GM23338 (cell line): ENCODE measurements around the gene CPD. TPM values are rescaled to one million over a fixed set of nuclear protein-coding genes. Genes with fewer than 3 reads are reported as not detected.

ENCODE experiments used
- ATAC-seq: fragments of 200-7000 bp; cut with Tn5 transposase; 3 replicates; pipeline ENCODE4 v1.9.1; 2020
- DNase-seq: peaks from one replicate; pipeline ENCODE4 v3.0.0-alpha.2; 2015; ENCODE audit warnings: low spot score
- H2AFZ ChIP-seq: fragments of 200-600 bp; sonication (generic); 2 replicates; pipeline ENCODE4 v1.8.0; 2016; ENCODE audit warnings: antibody characterized with exemption, mild to moderate bottlenecking, moderate library complexity
- H3F3A ChIP-seq: fragments of 200-600 bp; sonication (generic); replicated peaks from 2 replicates; pipeline ENCODE4 v1.8.0; 2017; ENCODE audit warnings: antibody characterized with exemption, mixed run types, low read depth
- H3K27ac ChIP-seq: fragments of 200-600 bp; sonication (generic); 2 replicates; pipeline ENCODE4 v1.6.1; 2016; ENCODE audit warnings: low read depth
- H3K27me3 ChIP-seq: fragments of 200-600 bp; sonication (generic); 2 replicates; pipeline ENCODE4 v1.8.0; 2016; ENCODE audit warnings: mild to moderate bottlenecking, mixed run types, moderate library complexity; ENCODE audit not compliant: insufficient read depth
- H3K36me3 ChIP-seq: fragments of 200-600 bp; sonication (generic); 2 replicates; pipeline ENCODE4 v1.8.0; 2016; ENCODE audit warnings: mild to moderate bottlenecking; ENCODE audit not compliant: insufficient read depth
- H3K4me1 ChIP-seq: fragments of 200-600 bp; sonication (generic); 2 replicates; pipeline ENCODE4 v1.8.0; 2016; ENCODE audit warnings: mild to moderate bottlenecking, moderate library complexity; ENCODE audit not compliant: insufficient read depth
- H3K4me2 ChIP-seq: fragments of 200-600 bp; sonication (generic); 2 replicates; pipeline ENCODE4 v1.7.1; 2017; ENCODE audit warnings: mixed run types
- H3K4me3 ChIP-seq: fragments of 200-600 bp; sonication (generic); 2 replicates; pipeline ENCODE4 v1.6.1; 2016; ENCODE audit warnings: mixed run types
- H3K79me2 ChIP-seq: fragments of 200-600 bp; sonication (generic); replicated peaks from 2 replicates; pipeline ENCODE4 v1.8.0; 2017; ENCODE audit warnings: mild to moderate bottlenecking; ENCODE audit not compliant: insufficient read depth
- H3K9me2 ChIP-seq: fragments of 200-600 bp; sonication (generic); 2 replicates; pipeline ENCODE4 v1.8.0; 2017; ENCODE audit not compliant: insufficient read depth
- H4K20me1 ChIP-seq: fragments of 200-600 bp; sonication (generic); replicated peaks from 2 replicates; pipeline ENCODE4 v1.8.0; 2017; ENCODE audit warnings: mild to moderate bottlenecking; ENCODE audit not compliant: insufficient read depth
- H3K27ac Mint-ChIP-seq: 2 replicates; pipeline ENCODE4 v1.8.0; 2020; ENCODE audit warnings: inconsistent platforms, mild to moderate bottlenecking, moderate library complexity, mixed read lengths
- H3K27me3 Mint-ChIP-seq: 3 replicates; pipeline ENCODE4 v1.8.0; 2022; ENCODE audit warnings: low read depth, mild to moderate bottlenecking, moderate library complexity, mixed read lengths, inconsistent platforms; ENCODE audit not compliant: insufficient read depth, poor library complexity
- H3K36me3 Mint-ChIP-seq: 3 replicates; pipeline ENCODE4 v1.8.0; 2021; ENCODE audit warnings: low read depth, mild to moderate bottlenecking, inconsistent platforms, moderate library complexity, mixed read lengths
- H3K4me1 Mint-ChIP-seq: 3 replicates; pipeline ENCODE4 v1.8.0; 2020; ENCODE audit warnings: mild to moderate bottlenecking, inconsistent platforms, mixed read lengths
- H3K4me3 Mint-ChIP-seq: 3 replicates; pipeline ENCODE4 v1.8.0; 2021; ENCODE audit warnings: moderate library complexity, mild to moderate bottlenecking, inconsistent platforms, mixed read lengths
- H3K9me3 Mint-ChIP-seq: 3 replicates; pipeline ENCODE4 v1.8.0; 2020; ENCODE audit warnings: moderate library complexity, mild to moderate bottlenecking, inconsistent platforms, mixed read lengths
- CREB1 ChIP-seq: fragments of 250-450 bp; sonication (Bioruptor Pico); IDR thresholded peaks from 2 replicates; pipeline ENCODE4 v1.5.0; 2020; ENCODE audit warnings: low read depth, mild to moderate bottlenecking, moderate library complexity
- EZH2 ChIP-seq: fragments of 200-600 bp; sonication (generic); IDR thresholded peaks from one replicate; pipeline ENCODE4 v1.8.0; 2017; ENCODE audit warnings: antibody characterized with exemption, mild to moderate bottlenecking, low read depth; ENCODE audit not compliant: unreplicated experiment
- EZH2phosphoT487 ChIP-seq: fragments of 200-600 bp; sonication (generic); IDR thresholded peaks from one replicate; pipeline ENCODE4 v1.8.1; 2018; ENCODE audit warnings: antibody characterized with exemption; ENCODE audit not compliant: unreplicated experiment
- JUNB ChIP-seq: IDR thresholded peaks from one replicate; pipeline ENCODE4 v1.6.1; 2016; ENCODE audit warnings: antibody characterized with exemption; ENCODE audit not compliant: unreplicated experiment
- NANOG ChIP-seq: IDR thresholded peaks from 2 replicates; pipeline ENCODE4 v1.6.1; 2016; ENCODE audit warnings: antibody characterized with exemption, borderline replicate concordance
- POLR2AphosphoS5 ChIP-seq: IDR thresholded peaks from 2 replicates; pipeline ENCODE4 v1.6.1; 2016; ENCODE audit warnings: antibody characterized with exemption, low read depth
- STAT1 ChIP-seq: IDR thresholded peaks from one replicate; pipeline ENCODE4 v1.6.1; 2016; ENCODE audit warnings: antibody characterized with exemption; ENCODE audit not compliant: unreplicated experiment
- ZNF114 ChIP-seq: fragments of 250-450 bp; sonication (Bioruptor Pico); IDR thresholded peaks from 2 replicates; pipeline ENCODE4 v1.5.0; 2020; ENCODE audit warnings: mild to moderate bottlenecking, moderate library complexity
- ZNF331 ChIP-seq: fragments of 250-450 bp; sonication (Bioruptor Pico); IDR thresholded peaks from 2 replicates; pipeline ENCODE4 v1.5.0; 2020; ENCODE audit warnings: low read depth, mild to moderate bottlenecking, moderate library complexity
- ZNF462 ChIP-seq: fragments of 250-450 bp; sonication (Bioruptor Pico); IDR thresholded peaks from 2 replicates; pipeline ENCODE4 v1.5.0; 2020; ENCODE audit warnings: mild to moderate bottlenecking, moderate library complexity
- polyA plus RNA-seq: library from polyadenylated mRNA; unstranded; fragments of >200 nt; fragmentation: Nextera tagmentation; extraction: Ambion mirVana; gene quantifications from 2 replicates; pipeline ENCODE4 v1.2.1, GENCODE V29; 2016
- total RNA-seq: library from RNA; depleted of rRNA; stranded (reverse); fragments of >200 nt; shearing (Covaris generic); gene quantifications from 2 replicates; pipeline ENCODE4 v1.2.3, GENCODE V29; 2014
- TF ChIP-seq, protein P1 (sequence below), 2 experiments: fragments of 200-600 bp in 1 of 2; sonication (generic) in 1 of 2; conservative IDR thresholded peaks; 2 replicates each; pipeline versions ENCODE4 v1.5.1 to v1.6.1; 2016 to 2017; ENCODE audit warnings: antibody characterized with exemption in 2 of 2, low read depth in 2 of 2, mild to moderate bottlenecking in 2 of 2, moderate library complexity in 1 of 2
- TF ChIP-seq, protein P2 (sequence below): IDR thresholded peaks from 2 replicates; pipeline ENCODE4 v1.6.1; 2016; ENCODE audit warnings: antibody characterized with exemption
- TF ChIP-seq, protein P3 (sequence below): IDR thresholded peaks from one replicate; pipeline ENCODE4 v1.6.1; 2018; ENCODE audit warnings: antibody characterized with exemption; ENCODE audit not compliant: unreplicated experiment

CPD gene
- total and polyA plus RNA-seq, 2 experiments from 2014 or later, result 6.2 to 57.8 TPM

DNA sequence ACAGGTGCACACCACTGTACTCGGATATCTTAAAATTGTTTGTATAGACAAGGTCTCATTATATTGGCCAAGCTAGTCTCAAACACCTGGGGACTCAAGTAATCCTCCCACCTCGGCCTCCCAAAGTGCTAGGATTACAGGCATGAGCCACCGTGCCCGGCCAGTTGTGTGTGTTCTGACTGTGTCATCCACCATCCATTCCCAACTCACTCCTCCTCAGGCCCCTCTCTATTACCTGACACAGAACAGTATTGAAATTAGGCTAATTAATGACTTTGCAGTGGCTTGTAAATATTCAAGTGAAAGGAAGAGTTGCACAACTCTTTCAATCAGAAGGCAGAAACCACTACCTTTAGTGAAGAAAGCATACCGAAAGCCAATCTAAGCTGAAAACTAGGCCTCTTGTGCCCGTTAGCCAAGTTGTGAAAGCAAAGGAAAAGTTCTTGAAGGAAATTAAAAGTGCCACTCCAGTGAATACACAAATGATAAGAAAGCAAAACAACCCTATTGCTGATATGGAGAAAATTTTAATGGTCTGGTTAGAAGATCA lies 127.2 kb downstream of the CPD start:
- Mint-ChIP-seq H3K27me3 (peaks cover 1% of the 10 kb centered on the region), H3K9me3 (no peaks in the 10 kb centered on the region)

More for the DNA sequence above, 127.2 kb downstream of the CPD start:
- peaks cover 47% of the 10 kb centered on the region; the same call in 2 of the 3 replicates for H3K36me3 Mint-ChIP-seq
- Histone ChIP-seq H3K4me3 (no peak overlapping the region), H3F3A (no peaks in the 10 kb centered on the region), H3K9me2 (no peaks in the 10 kb centered on the region), H3K27me3 (no peaks in the 10 kb centered on the region), H3K36me3 (peaks cover 6% of the 10 kb centered on the region; the same call in 1 of the 2 replicates), H2AFZ (no peak overlapping the region), H3K79me2 (no peaks in the 10 kb centered on the region; the same call in 1 of the 2 replicates), H3K4me1 (peaks cover 7% of the 10 kb centered on the region), H3K4me2 (no peak overlapping the region), H4K20me1 (no peaks in the 10 kb centered on the region), H3K27ac (peak overlapping the region; percentile 53; the same call in 1 of the 2 replicates)
- TF ChIP-seq POLR2AphosphoS5 (no peak), NANOG (no peak), STAT1 (no peak), EZH2phosphoT487 (no peak), CREB1 (no peak), ZNF114 (CRISPR knock-in tag) (no peak), ZNF462 (no peak), JUNB (no peak), ZNF331 (no peak), EZH2 (no peak)
- TF ChIP-seq, protein P1, sequence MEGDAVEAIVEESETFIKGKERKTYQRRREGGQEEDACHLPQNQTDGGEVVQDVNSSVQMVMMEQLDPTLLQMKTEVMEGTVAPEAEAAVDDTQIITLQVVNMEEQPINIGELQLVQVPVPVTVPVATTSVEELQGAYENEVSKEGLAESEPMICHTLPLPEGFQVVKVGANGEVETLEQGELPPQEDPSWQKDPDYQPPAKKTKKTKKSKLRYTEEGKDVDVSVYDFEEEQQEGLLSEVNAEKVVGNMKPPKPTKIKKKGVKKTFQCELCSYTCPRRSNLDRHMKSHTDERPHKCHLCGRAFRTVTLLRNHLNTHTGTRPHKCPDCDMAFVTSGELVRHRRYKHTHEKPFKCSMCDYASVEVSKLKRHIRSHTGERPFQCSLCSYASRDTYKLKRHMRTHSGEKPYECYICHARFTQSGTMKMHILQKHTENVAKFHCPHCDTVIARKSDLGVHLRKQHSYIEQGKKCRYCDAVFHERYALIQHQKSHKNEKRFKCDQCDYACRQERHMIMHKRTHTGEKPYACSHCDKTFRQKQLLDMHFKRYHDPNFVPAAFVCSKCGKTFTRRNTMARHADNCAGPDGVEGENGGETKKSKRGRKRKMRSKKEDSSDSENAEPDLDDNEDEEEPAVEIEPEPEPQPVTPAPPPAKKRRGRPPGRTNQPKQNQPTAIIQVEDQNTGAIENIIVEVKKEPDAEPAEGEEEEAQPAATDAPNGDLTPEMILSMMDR (conservative IDR thresholded peaks at IDR 0.05; ENCODE audit: low read depth in 2 of 2), result no peak
- TF ChIP-seq, protein P2, sequence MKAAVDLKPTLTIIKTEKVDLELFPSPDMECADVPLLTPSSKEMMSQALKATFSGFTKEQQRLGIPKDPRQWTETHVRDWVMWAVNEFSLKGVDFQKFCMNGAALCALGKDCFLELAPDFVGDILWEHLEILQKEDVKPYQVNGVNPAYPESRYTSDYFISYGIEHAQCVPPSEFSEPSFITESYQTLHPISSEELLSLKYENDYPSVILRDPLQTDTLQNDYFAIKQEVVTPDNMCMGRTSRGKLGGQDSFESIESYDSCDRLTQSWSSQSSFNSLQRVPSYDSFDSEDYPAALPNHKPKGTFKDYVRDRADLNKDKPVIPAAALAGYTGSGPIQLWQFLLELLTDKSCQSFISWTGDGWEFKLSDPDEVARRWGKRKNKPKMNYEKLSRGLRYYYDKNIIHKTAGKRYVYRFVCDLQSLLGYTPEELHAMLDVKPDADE, result no peak
- TF ChIP-seq, protein P3, sequence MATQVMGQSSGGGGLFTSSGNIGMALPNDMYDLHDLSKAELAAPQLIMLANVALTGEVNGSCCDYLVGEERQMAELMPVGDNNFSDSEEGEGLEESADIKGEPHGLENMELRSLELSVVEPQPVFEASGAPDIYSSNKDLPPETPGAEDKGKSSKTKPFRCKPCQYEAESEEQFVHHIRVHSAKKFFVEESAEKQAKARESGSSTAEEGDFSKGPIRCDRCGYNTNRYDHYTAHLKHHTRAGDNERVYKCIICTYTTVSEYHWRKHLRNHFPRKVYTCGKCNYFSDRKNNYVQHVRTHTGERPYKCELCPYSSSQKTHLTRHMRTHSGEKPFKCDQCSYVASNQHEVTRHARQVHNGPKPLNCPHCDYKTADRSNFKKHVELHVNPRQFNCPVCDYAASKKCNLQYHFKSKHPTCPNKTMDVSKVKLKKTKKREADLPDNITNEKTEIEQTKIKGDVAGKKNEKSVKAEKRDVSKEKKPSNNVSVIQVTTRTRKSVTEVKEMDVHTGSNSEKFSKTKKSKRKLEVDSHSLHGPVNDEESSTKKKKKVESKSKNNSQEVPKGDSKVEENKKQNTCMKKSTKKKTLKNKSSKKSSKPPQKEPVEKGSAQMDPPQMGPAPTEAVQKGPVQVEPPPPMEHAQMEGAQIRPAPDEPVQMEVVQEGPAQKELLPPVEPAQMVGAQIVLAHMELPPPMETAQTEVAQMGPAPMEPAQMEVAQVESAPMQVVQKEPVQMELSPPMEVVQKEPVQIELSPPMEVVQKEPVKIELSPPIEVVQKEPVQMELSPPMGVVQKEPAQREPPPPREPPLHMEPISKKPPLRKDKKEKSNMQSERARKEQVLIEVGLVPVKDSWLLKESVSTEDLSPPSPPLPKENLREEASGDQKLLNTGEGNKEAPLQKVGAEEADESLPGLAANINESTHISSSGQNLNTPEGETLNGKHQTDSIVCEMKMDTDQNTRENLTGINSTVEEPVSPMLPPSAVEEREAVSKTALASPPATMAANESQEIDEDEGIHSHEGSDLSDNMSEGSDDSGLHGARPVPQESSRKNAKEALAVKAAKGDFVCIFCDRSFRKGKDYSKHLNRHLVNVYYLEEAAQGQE, result no peak
- ATAC-seq, result no peak
- peak overlapping the region; percentile 53; the same call in 1 of the 2 replicates for H3K27ac Mint-ChIP-seq
- H3K4me1 Mint-ChIP-seq, result peaks cover 8% of the 10 kb centered on the region; the same call in 2 of the 3 replicates
- H3K4me3 Mint-ChIP-seq, result no peak overlapping the region
- DNase-seq, result no peak
